GM23338 (cell line): ENCODE data around the gene GKN2. TPM values are rescaled to one million over a fixed set of nuclear protein-coding genes. Genes with fewer than 3 reads are reported as not detected.

Experiments used
- ATAC-seq: fragments of 200-7000 bp; cut with Tn5 transposase; 3 replicates; pipeline ENCODE4 v1.9.1; 2020
- DNase-seq: peaks from one replicate; pipeline ENCODE4 v3.0.0-alpha.2; 2015; ENCODE audit warnings: low spot score
- H2AFZ ChIP-seq: fragments of 200-600 bp; sonication (generic); 2 replicates; pipeline ENCODE4 v1.8.0; 2016; ENCODE audit warnings: antibody characterized with exemption, mild to moderate bottlenecking, moderate library complexity
- H3F3A ChIP-seq: fragments of 200-600 bp; sonication (generic); replicated peaks from 2 replicates; pipeline ENCODE4 v1.8.0; 2017; ENCODE audit warnings: antibody characterized with exemption, mixed run types, low read depth
- H3K27ac ChIP-seq: fragments of 200-600 bp; sonication (generic); 2 replicates; pipeline ENCODE4 v1.6.1; 2016; ENCODE audit warnings: low read depth
- H3K27me3 ChIP-seq: fragments of 200-600 bp; sonication (generic); 2 replicates; pipeline ENCODE4 v1.8.0; 2016; ENCODE audit warnings: mild to moderate bottlenecking, mixed run types, moderate library complexity; ENCODE audit not compliant: insufficient read depth
- H3K36me3 ChIP-seq: fragments of 200-600 bp; sonication (generic); 2 replicates; pipeline ENCODE4 v1.8.0; 2016; ENCODE audit warnings: mild to moderate bottlenecking; ENCODE audit not compliant: insufficient read depth
- H3K4me1 ChIP-seq: fragments of 200-600 bp; sonication (generic); 2 replicates; pipeline ENCODE4 v1.8.0; 2016; ENCODE audit warnings: mild to moderate bottlenecking, moderate library complexity; ENCODE audit not compliant: insufficient read depth
- H3K4me2 ChIP-seq: fragments of 200-600 bp; sonication (generic); 2 replicates; pipeline ENCODE4 v1.7.1; 2017; ENCODE audit warnings: mixed run types
- H3K4me3 ChIP-seq: fragments of 200-600 bp; sonication (generic); 2 replicates; pipeline ENCODE4 v1.6.1; 2016; ENCODE audit warnings: mixed run types
- H3K79me2 ChIP-seq: fragments of 200-600 bp; sonication (generic); replicated peaks from 2 replicates; pipeline ENCODE4 v1.8.0; 2017; ENCODE audit warnings: mild to moderate bottlenecking; ENCODE audit not compliant: insufficient read depth
- H3K9me2 ChIP-seq: fragments of 200-600 bp; sonication (generic); 2 replicates; pipeline ENCODE4 v1.8.0; 2017; ENCODE audit not compliant: insufficient read depth
- H4K20me1 ChIP-seq: fragments of 200-600 bp; sonication (generic); replicated peaks from 2 replicates; pipeline ENCODE4 v1.8.0; 2017; ENCODE audit warnings: mild to moderate bottlenecking; ENCODE audit not compliant: insufficient read depth
- H3K27ac Mint-ChIP-seq: 2 replicates; pipeline ENCODE4 v1.8.0; 2020; ENCODE audit warnings: inconsistent platforms, mild to moderate bottlenecking, moderate library complexity, mixed read lengths
- H3K27me3 Mint-ChIP-seq: 3 replicates; pipeline ENCODE4 v1.8.0; 2022; ENCODE audit warnings: low read depth, mild to moderate bottlenecking, moderate library complexity, mixed read lengths, inconsistent platforms; ENCODE audit not compliant: insufficient read depth, poor library complexity
- H3K36me3 Mint-ChIP-seq: 3 replicates; pipeline ENCODE4 v1.8.0; 2021; ENCODE audit warnings: low read depth, mild to moderate bottlenecking, inconsistent platforms, moderate library complexity, mixed read lengths
- H3K4me1 Mint-ChIP-seq: 3 replicates; pipeline ENCODE4 v1.8.0; 2020; ENCODE audit warnings: mild to moderate bottlenecking, inconsistent platforms, mixed read lengths
- H3K4me3 Mint-ChIP-seq: 3 replicates; pipeline ENCODE4 v1.8.0; 2021; ENCODE audit warnings: moderate library complexity, mild to moderate bottlenecking, inconsistent platforms, mixed read lengths
- H3K9me3 Mint-ChIP-seq: 3 replicates; pipeline ENCODE4 v1.8.0; 2020; ENCODE audit warnings: moderate library complexity, mild to moderate bottlenecking, inconsistent platforms, mixed read lengths
- CREB1 ChIP-seq: fragments of 250-450 bp; sonication (Bioruptor Pico); IDR thresholded peaks from 2 replicates; pipeline ENCODE4 v1.5.0; 2020; ENCODE audit warnings: low read depth, mild to moderate bottlenecking, moderate library complexity
- EZH2 ChIP-seq: fragments of 200-600 bp; sonication (generic); IDR thresholded peaks from one replicate; pipeline ENCODE4 v1.8.0; 2017; ENCODE audit warnings: antibody characterized with exemption, mild to moderate bottlenecking, low read depth; ENCODE audit not compliant: unreplicated experiment
- EZH2phosphoT487 ChIP-seq: fragments of 200-600 bp; sonication (generic); IDR thresholded peaks from one replicate; pipeline ENCODE4 v1.8.1; 2018; ENCODE audit warnings: antibody characterized with exemption; ENCODE audit not compliant: unreplicated experiment
- JUNB ChIP-seq: IDR thresholded peaks from one replicate; pipeline ENCODE4 v1.6.1; 2016; ENCODE audit warnings: antibody characterized with exemption; ENCODE audit not compliant: unreplicated experiment
- NANOG ChIP-seq: IDR thresholded peaks from 2 replicates; pipeline ENCODE4 v1.6.1; 2016; ENCODE audit warnings: antibody characterized with exemption, borderline replicate concordance
- POLR2AphosphoS5 ChIP-seq: IDR thresholded peaks from 2 replicates; pipeline ENCODE4 v1.6.1; 2016; ENCODE audit warnings: antibody characterized with exemption, low read depth
- STAT1 ChIP-seq: IDR thresholded peaks from one replicate; pipeline ENCODE4 v1.6.1; 2016; ENCODE audit warnings: antibody characterized with exemption; ENCODE audit not compliant: unreplicated experiment
- ZNF114 ChIP-seq: fragments of 250-450 bp; sonication (Bioruptor Pico); IDR thresholded peaks from 2 replicates; pipeline ENCODE4 v1.5.0; 2020; ENCODE audit warnings: mild to moderate bottlenecking, moderate library complexity
- ZNF331 ChIP-seq: fragments of 250-450 bp; sonication (Bioruptor Pico); IDR thresholded peaks from 2 replicates; pipeline ENCODE4 v1.5.0; 2020; ENCODE audit warnings: low read depth, mild to moderate bottlenecking, moderate library complexity
- polyA plus RNA-seq: library from polyadenylated mRNA; unstranded; fragments of >200 nt; fragmentation: Nextera tagmentation; extraction: Ambion mirVana; gene quantifications from 2 replicates; pipeline ENCODE4 v1.2.1, GENCODE V29; 2016
- total RNA-seq: library from RNA; depleted of rRNA; stranded (reverse); fragments of >200 nt; shearing (Covaris generic); gene quantifications from 2 replicates; pipeline ENCODE4 v1.2.3, GENCODE V29; 2014
- TF ChIP-seq, protein P1 (sequence below): IDR thresholded peaks from one replicate; pipeline ENCODE4 v1.6.1; 2018; ENCODE audit warnings: antibody characterized with exemption; ENCODE audit not compliant: unreplicated experiment
- TF ChIP-seq, protein P2 (sequence below), 2 experiments: fragments of 200-600 bp in 1 of 2; sonication (generic) in 1 of 2; conservative IDR thresholded peaks; 2 replicates each; pipeline versions ENCODE4 v1.5.1 to v1.6.1; 2016 to 2017; ENCODE audit warnings: antibody characterized with exemption in 2 of 2, low read depth in 2 of 2, mild to moderate bottlenecking in 2 of 2, moderate library complexity in 1 of 2
- TF ChIP-seq, protein P3 (sequence below): fragments of 250-450 bp; sonication (Bioruptor Pico); IDR thresholded peaks from 2 replicates; pipeline ENCODE4 v1.5.0; 2020; ENCODE audit warnings: mild to moderate bottlenecking, moderate library complexity
- TF ChIP-seq, protein P4 (sequence below): IDR thresholded peaks from 2 replicates; pipeline ENCODE4 v1.6.1; 2016; ENCODE audit warnings: antibody characterized with exemption

The GKN2 gene
- total and polyA plus RNA-seq, 2 experiments from 2014 or later = not detected

DNA sequence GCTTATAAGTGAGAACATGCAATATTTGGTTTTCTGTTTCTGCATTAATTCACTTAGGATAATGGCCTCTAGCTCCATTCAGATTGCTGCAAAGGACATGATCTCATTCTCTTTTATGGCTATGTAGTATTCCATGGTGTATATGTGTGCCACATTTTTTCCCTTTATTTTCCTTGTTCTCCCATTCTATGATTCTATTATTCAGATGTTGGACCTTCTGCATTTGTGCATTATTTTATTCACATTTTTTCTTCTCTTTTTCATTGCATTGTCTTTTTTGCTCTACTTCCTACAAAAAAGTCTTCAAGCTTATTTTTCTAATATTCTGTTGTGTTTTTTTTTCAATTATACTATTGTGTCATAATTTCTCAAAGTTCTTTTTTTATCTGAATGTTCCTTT lies 49.2 kb upstream of the GKN2 start:
- DNase-seq (no peak), ATAC-seq (no peak)
- Histone ChIP-seq H2AFZ (no peak overlapping the region), H3K4me3 (no peak overlapping the region), H3K4me1 (no peaks in the 10 kb centered on the region), H3K36me3 (no peaks in the 10 kb centered on the region; the same call in 1 of the 2 replicates), H4K20me1 (no peaks in the 10 kb centered on the region), H3K27me3 (no peaks in the 10 kb centered on the region), H3K4me2 (no peak overlapping the region), H3K27ac (no peak overlapping the region), H3K9me2 (no peaks in the 10 kb centered on the region), H3F3A (no peaks in the 10 kb centered on the region), H3K79me2 (no peaks in the 10 kb centered on the region)
- TF ChIP-seq STAT1 (no peak), ZNF331 (CRISPR knock-in tag) (no peak), CREB1 (no peak), EZH2 (no peak), JUNB (no peak), ZNF114 (CRISPR knock-in tag) (no peak), POLR2AphosphoS5 (no peak), EZH2phosphoT487 (no peak), NANOG (no peak)
- TF ChIP-seq, protein P1, sequence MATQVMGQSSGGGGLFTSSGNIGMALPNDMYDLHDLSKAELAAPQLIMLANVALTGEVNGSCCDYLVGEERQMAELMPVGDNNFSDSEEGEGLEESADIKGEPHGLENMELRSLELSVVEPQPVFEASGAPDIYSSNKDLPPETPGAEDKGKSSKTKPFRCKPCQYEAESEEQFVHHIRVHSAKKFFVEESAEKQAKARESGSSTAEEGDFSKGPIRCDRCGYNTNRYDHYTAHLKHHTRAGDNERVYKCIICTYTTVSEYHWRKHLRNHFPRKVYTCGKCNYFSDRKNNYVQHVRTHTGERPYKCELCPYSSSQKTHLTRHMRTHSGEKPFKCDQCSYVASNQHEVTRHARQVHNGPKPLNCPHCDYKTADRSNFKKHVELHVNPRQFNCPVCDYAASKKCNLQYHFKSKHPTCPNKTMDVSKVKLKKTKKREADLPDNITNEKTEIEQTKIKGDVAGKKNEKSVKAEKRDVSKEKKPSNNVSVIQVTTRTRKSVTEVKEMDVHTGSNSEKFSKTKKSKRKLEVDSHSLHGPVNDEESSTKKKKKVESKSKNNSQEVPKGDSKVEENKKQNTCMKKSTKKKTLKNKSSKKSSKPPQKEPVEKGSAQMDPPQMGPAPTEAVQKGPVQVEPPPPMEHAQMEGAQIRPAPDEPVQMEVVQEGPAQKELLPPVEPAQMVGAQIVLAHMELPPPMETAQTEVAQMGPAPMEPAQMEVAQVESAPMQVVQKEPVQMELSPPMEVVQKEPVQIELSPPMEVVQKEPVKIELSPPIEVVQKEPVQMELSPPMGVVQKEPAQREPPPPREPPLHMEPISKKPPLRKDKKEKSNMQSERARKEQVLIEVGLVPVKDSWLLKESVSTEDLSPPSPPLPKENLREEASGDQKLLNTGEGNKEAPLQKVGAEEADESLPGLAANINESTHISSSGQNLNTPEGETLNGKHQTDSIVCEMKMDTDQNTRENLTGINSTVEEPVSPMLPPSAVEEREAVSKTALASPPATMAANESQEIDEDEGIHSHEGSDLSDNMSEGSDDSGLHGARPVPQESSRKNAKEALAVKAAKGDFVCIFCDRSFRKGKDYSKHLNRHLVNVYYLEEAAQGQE = no peak
- TF ChIP-seq, protein P2, sequence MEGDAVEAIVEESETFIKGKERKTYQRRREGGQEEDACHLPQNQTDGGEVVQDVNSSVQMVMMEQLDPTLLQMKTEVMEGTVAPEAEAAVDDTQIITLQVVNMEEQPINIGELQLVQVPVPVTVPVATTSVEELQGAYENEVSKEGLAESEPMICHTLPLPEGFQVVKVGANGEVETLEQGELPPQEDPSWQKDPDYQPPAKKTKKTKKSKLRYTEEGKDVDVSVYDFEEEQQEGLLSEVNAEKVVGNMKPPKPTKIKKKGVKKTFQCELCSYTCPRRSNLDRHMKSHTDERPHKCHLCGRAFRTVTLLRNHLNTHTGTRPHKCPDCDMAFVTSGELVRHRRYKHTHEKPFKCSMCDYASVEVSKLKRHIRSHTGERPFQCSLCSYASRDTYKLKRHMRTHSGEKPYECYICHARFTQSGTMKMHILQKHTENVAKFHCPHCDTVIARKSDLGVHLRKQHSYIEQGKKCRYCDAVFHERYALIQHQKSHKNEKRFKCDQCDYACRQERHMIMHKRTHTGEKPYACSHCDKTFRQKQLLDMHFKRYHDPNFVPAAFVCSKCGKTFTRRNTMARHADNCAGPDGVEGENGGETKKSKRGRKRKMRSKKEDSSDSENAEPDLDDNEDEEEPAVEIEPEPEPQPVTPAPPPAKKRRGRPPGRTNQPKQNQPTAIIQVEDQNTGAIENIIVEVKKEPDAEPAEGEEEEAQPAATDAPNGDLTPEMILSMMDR (conservative IDR thresholded peaks at IDR 0.05; ENCODE audit: low read depth in 2 of 2) = no peak
- TF ChIP-seq, protein P3, sequence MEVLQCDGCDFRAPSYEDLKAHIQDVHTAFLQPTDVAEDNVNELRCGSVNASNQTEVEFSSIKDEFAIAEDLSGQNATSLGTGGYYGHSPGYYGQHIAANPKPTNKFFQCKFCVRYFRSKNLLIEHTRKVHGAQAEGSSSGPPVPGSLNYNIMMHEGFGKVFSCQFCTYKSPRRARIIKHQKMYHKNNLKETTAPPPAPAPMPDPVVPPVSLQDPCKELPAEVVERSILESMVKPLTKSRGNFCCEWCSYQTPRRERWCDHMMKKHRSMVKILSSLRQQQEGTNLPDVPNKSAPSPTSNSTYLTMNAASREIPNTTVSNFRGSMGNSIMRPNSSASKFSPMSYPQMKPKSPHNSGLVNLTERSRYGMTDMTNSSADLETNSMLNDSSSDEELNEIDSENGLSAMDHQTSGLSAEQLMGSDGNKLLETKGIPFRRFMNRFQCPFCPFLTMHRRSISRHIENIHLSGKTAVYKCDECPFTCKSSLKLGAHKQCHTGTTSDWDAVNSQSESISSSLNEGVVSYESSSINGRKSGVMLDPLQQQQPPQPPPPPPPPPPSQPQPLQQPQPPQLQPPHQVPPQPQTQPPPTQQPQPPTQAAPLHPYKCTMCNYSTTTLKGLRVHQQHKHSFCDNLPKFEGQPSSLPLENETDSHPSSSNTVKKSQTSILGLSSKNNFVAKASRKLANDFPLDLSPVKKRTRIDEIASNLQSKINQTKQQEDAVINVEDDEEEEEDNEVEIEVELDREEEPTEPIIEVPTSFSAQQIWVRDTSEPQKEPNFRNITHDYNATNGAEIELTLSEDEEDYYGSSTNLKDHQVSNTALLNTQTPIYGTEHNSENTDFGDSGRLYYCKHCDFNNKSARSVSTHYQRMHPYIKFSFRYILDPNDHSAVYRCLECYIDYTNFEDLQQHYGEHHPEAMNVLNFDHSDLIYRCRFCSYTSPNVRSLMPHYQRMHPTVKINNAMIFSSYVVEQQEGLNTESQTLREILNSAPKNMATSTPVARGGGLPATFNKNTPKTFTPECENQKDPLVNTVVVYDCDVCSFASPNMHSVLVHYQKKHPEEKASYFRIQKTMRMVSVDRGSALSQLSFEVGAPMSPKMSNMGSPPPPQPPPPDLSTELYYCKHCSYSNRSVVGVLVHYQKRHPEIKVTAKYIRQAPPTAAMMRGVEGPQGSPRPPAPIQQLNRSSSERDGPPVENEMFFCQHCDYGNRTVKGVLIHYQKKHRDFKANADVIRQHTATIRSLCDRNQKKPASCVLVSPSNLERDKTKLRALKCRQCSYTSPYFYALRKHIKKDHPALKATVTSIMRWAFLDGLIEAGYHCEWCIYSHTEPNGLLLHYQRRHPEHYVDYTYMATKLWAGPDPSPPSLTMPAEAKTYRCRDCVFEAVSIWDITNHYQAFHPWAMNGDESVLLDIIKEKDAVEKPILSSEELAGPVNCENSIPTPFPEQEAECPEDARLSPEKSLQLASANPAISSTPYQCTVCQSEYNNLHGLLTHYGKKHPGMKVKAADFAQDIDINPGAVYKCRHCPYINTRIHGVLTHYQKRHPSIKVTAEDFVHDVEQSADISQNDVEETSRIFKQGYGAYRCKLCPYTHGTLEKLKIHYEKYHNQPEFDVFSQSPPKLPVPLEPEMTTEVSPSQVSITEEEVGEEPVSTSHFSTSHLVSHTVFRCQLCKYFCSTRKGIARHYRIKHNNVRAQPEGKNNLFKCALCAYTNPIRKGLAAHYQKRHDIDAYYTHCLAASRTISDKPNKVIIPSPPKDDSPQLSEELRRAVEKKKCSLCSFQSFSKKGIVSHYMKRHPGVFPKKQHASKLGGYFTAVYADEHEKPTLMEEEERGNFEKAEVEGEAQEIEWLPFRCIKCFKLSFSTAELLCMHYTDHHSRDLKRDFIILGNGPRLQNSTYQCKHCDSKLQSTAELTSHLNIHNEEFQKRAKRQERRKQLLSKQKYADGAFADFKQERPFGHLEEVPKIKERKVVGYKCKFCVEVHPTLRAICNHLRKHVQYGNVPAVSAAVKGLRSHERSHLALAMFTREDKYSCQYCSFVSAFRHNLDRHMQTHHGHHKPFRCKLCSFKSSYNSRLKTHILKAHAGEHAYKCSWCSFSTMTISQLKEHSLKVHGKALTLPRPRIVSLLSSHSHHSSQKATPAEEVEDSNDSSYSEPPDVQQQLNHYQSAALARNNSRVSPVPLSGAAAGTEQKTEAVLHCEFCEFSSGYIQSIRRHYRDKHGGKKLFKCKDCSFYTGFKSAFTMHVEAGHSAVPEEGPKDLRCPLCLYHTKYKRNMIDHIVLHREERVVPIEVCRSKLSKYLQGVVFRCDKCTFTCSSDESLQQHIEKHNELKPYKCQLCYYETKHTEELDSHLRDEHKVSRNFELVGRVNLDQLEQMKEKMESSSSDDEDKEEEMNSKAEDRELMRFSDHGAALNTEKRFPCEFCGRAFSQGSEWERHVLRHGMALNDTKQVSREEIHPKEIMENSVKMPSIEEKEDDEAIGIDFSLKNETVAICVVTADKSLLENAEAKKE = no peak
- TF ChIP-seq, protein P4, sequence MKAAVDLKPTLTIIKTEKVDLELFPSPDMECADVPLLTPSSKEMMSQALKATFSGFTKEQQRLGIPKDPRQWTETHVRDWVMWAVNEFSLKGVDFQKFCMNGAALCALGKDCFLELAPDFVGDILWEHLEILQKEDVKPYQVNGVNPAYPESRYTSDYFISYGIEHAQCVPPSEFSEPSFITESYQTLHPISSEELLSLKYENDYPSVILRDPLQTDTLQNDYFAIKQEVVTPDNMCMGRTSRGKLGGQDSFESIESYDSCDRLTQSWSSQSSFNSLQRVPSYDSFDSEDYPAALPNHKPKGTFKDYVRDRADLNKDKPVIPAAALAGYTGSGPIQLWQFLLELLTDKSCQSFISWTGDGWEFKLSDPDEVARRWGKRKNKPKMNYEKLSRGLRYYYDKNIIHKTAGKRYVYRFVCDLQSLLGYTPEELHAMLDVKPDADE = no peak
- Mint-ChIP-seq H3K27me3 (peaks cover 2% of the 10 kb centered on the region), H3K9me3 (peaks cover 12% of the 10 kb centered on the region), H3K36me3 (peaks cover 5% of the 10 kb centered on the region; the same call in 2 of the 3 replicates), H3K4me3 (no peak overlapping the region), H3K27ac (no peak overlapping the region), H3K4me1 (no peaks in the 10 kb centered on the region)
